ENCODE measurements around the gene SIDT1.

Gene SIDT1

DNA sequence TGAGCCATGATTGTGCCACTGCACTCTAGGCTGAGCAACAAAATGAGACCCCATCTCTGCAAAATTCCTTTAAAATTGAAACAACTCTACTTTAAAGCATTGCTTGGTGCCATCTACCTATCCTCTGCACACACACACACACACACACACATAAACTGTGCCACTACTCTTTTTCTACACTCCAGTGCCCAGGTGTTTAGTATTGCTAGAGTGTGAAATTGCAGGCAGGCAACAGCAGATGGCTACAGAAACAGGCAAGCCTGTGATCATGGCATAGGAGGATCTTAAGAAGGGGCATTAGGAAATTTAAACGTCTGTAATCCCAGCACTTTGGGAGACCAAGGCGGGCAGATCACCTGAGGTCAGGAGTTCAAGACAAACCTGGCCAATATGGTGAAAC, 39.0 kb downstream of the SIDT1 start:
- TF ChIP-seq, protein P1, sequence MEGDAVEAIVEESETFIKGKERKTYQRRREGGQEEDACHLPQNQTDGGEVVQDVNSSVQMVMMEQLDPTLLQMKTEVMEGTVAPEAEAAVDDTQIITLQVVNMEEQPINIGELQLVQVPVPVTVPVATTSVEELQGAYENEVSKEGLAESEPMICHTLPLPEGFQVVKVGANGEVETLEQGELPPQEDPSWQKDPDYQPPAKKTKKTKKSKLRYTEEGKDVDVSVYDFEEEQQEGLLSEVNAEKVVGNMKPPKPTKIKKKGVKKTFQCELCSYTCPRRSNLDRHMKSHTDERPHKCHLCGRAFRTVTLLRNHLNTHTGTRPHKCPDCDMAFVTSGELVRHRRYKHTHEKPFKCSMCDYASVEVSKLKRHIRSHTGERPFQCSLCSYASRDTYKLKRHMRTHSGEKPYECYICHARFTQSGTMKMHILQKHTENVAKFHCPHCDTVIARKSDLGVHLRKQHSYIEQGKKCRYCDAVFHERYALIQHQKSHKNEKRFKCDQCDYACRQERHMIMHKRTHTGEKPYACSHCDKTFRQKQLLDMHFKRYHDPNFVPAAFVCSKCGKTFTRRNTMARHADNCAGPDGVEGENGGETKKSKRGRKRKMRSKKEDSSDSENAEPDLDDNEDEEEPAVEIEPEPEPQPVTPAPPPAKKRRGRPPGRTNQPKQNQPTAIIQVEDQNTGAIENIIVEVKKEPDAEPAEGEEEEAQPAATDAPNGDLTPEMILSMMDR (IDR thresholded peaks at IDR 0.05; ENCODE audit: low read depth, low read length) = no peak
- DNase-seq = no peak
- Histone ChIP-seq H3K27me3 (peaks cover 17% of the 10 kb centered on the region), H3K36me3 (no peaks in the 10 kb centered on the region), H3K4me3 (ENCODE audit: low read depth, low read length) (no peak overlapping the region), H3K9me3 (no peaks in the 10 kb centered on the region), H3K4me1 (no peaks in the 10 kb centered on the region)

DNA sequence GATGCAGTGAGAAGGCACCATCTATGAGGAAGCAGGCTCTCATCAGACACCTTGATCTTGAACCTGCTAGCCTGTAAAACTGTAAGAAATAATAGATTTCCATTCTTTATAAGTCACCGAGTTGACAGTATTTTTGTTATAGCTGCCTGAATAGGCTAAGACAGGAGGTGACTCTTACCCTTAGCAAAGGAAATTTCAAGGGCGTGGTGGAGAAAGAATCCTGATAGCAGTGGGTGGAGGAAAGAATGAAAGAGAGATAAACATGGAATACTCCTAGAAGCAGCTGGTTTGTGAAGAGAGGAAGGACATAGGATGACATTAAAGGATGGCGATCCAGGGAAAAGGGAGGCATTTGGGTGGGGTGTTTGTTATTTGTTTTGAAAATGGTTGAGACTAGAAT, 41.4 kb downstream of the SIDT1 start:
- H3K4me1 ChIP-seq = no peaks in the 10 kb centered on the region
- H3K36me3 ChIP-seq = no peaks in the 10 kb centered on the region
- no peaks in the 10 kb centered on the region for H3K9me3 ChIP-seq
- no peak overlapping the region for H3K4me3 ChIP-seq (ENCODE audit: low read depth, low read length)
- TF ChIP-seq, protein P1 (IDR thresholded peaks at IDR 0.05; ENCODE audit: low read depth, low read length) = no peak
- no peak for DNase-seq
- H3K27me3 ChIP-seq = peaks cover 22% of the 10 kb centered on the region

DNA sequence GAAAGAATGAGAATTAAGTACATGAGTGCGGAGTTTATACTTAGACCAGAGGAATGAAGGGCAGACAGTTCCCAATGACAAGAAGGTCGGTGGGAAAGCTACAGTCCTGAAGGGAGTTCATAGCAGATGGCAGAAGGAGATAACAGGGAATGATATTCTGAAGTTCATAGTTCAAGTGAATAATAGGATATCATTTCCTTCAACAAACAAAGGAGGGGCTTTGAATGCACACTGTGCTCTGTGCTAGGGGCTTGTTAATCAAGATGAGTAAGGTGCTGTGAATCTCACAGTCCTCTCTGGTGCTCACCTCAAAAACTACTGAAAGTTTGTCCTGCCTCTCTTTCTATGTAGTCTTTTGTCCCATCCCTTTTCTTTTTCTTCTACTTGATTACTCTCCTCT, 41.9 kb downstream of the SIDT1 start:
- no peaks in the 10 kb centered on the region for H3K36me3 ChIP-seq
- no peaks in the 10 kb centered on the region for H3K9me3 ChIP-seq
- TF ChIP-seq, protein P1 (IDR thresholded peaks at IDR 0.05; ENCODE audit: low read depth, low read length) = no peak
- H3K27me3 ChIP-seq = peaks cover 22% of the 10 kb centered on the region
- H3K4me3 ChIP-seq (ENCODE audit: low read depth, low read length) = no peak overlapping the region
- no peaks in the 10 kb centered on the region for H3K4me1 ChIP-seq
- DNase-seq = no peak

DNA sequence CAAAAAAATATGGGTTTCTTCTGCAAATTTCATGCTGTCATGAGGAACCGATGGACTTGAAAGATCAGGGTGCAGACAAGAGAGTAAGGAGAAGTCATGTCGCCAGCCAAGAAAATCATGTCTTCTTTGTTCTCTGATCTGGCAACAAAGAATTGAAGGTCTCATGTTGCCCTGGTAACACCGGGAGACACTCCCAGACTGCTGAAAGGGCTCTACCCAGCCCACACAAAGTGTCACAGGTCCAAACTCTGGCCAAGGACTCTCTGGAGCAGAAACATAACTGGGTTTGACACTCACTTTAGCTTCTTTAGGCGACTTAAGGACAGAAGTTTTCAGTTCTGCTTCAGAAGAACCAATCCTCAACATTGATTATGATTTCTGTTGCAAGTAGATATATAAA, 42.9 kb downstream of the SIDT1 start:
- no peak overlapping the region for H3K4me3 ChIP-seq (ENCODE audit: low read depth, low read length)
- H3K9me3 ChIP-seq = no peaks in the 10 kb centered on the region
- H3K27me3 ChIP-seq = peaks cover 22% of the 10 kb centered on the region
- H3K36me3 ChIP-seq = no peaks in the 10 kb centered on the region
- DNase-seq = no peak
- TF ChIP-seq, protein P1 (IDR thresholded peaks at IDR 0.05; ENCODE audit: low read depth, low read length) = no peak
- H3K4me1 ChIP-seq = no peaks in the 10 kb centered on the region

DNA sequence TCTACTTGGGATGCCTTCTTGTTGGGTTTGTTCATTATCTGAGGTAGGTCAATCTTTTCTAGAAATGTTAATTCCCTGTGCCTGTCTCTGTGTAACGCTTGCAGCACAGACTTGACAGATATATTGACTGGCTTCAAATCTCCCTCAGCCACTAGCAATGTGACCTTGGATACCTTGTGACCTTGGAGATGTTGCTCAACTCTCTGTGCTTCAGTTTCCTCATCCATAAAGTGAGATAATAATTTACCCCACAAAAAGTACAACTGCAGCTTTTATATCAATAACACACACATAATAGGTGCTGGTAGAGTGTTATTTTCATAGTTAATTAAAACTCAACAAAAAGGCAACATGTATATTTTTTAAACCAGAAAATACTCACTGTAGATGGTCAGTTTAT, 52.9 kb downstream of the SIDT1 start:
- DNase-seq = no peak
- Histone ChIP-seq H3K9me3 (no peaks in the 10 kb centered on the region), H3K27me3 (peaks cover 30% of the 10 kb centered on the region), H3K4me1 (no peaks in the 10 kb centered on the region), H3K36me3 (no peaks in the 10 kb centered on the region), H3K4me3 (ENCODE audit: low read depth, low read length) (no peak overlapping the region)
- TF ChIP-seq, protein P1 (IDR thresholded peaks at IDR 0.05; ENCODE audit: low read depth, low read length) = no peak

DNA sequence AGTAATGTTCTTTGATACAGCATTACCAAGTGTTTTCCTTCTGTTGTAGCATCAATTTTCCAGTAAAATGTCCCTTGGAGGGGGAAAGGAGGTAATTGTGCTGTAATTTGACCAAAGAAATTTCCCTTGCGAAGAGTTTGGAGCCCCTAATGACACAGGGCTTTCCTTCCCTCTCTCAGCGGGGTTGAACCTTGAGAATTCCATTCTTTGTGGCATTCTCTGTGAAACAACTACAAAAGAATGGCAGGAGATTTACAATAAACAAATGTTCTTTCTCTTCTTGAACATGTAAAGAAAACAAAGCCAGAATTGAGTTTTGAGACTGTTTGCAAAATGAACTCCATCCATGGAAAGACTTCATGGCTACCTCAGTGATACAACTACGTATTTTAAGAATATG, 53.4 kb downstream of the SIDT1 start:
- no peak overlapping the region for H3K4me3 ChIP-seq (ENCODE audit: low read depth, low read length)
- peaks cover 27% of the 10 kb centered on the region for H3K27me3 ChIP-seq
- no peaks in the 10 kb centered on the region for H3K4me1 ChIP-seq
- no peak for DNase-seq
- H3K9me3 ChIP-seq = no peaks in the 10 kb centered on the region
- H3K36me3 ChIP-seq = no peaks in the 10 kb centered on the region
- TF ChIP-seq, protein P1 (IDR thresholded peaks at IDR 0.05; ENCODE audit: low read depth, low read length) = no peak

Measured in BE2C (cell line).